GM11168 (cell line): Measurements from ENCODE around the gene ODC1.
"Not testable (repeated sequence)": the region's sequence is repeated elsewhere in the genome, so short reads cannot be mapped to it uniquely, and the experiment has no call there.

Experiments
- in situ Hi-C: fragments of 300-500 bp; cut with MboI; formaldehyde crosslinking; loops from one replicate; pipeline ENCODE4 v1.12.0; 2022; ENCODE audit warnings: low sequenced_read_pairs; ENCODE audit not compliant: unreplicated experiment

ODC1 gene

GRCh38 chr2:10457846-10458598 lies 9.9 kb upstream of the ODC1 start:
- in situ Hi-C loops = no loop called here

DNA sequence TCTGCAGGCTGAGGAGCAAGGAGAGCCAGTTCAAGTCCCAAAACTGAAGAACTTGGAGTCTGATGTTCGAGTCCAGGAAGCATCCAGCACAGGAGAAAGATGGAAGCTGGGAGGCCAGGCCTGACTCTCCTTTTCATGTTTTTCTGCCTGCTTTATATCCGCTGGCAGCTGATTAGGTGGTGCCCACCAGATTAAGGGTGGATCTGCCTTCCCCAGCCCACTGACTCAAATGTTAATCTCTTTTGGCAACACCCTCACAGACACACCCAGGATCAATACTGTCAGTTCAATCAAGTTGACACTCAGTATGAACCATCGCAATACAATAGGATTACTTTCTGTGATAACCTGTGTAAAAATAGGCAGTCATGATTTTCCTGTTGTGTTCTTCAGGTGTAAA lies 9.1 kb upstream of the ODC1 start:
- in situ Hi-C loops = not testable (repeated sequence)

GRCh38 chr2:10454505-10454904 lies 6.4 kb upstream of the ODC1 start:
- in situ Hi-C loops = no loop called here

- in situ Hi-C loops = no loop called here
Observed at GRCh38 chr2:10453905-10454298, 5.8 kb upstream of the ODC1 start.

- in situ Hi-C loops = no loop called here
Observed at GRCh38 chr2:10452956-10453904, 5.1 kb upstream of the ODC1 start.

DNA sequence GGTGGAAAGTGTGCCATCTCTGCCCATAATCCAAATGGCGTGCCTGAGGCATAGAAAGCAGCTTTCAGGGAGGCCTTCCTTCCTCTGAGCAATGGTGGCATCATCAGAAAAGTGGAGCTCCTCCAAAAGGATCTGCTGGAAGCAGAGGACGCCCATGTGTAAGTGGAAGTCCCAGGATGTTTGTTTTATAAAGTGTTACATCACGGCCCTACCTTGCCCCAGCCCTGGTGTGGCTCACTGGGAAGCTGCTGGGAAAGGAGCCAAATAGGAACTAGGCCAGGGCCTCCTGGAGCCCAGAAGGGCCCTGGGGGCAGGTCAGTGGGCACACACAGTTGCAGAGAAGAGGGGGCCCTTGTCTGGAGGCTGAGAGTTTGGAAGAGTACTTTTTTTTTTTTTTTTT lies 4.2 kb upstream of the ODC1 start:
- in situ Hi-C loops = no loop called here

GRCh38 chr2:10451819-10452218 lies 3.7 kb upstream of the ODC1 start:
- in situ Hi-C loops = no loop called here

- in situ Hi-C loops = no loop called here
Observed at GRCh38 chr2:10449838-10450691, 1.9 kb upstream of the ODC1 start.

DNA sequence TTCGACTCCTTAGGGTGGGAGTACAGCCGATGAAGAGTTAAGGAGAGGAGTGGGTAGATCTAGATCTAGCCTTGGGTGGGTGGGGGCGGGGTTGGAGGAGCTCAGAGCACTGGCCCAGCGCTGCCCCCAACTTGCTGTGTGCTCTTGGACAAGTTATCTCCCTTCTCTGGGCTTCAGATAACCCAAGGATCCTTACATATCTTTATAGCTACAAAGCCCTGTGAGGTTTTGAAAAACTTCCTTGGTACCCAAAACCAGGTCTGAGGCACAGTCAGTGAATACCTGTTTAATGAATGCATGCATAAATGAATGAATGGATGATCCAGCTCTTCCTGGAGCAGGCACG lies 1.3 kb upstream of the ODC1 start:
- in situ Hi-C loops = no loop called here

DNA sequence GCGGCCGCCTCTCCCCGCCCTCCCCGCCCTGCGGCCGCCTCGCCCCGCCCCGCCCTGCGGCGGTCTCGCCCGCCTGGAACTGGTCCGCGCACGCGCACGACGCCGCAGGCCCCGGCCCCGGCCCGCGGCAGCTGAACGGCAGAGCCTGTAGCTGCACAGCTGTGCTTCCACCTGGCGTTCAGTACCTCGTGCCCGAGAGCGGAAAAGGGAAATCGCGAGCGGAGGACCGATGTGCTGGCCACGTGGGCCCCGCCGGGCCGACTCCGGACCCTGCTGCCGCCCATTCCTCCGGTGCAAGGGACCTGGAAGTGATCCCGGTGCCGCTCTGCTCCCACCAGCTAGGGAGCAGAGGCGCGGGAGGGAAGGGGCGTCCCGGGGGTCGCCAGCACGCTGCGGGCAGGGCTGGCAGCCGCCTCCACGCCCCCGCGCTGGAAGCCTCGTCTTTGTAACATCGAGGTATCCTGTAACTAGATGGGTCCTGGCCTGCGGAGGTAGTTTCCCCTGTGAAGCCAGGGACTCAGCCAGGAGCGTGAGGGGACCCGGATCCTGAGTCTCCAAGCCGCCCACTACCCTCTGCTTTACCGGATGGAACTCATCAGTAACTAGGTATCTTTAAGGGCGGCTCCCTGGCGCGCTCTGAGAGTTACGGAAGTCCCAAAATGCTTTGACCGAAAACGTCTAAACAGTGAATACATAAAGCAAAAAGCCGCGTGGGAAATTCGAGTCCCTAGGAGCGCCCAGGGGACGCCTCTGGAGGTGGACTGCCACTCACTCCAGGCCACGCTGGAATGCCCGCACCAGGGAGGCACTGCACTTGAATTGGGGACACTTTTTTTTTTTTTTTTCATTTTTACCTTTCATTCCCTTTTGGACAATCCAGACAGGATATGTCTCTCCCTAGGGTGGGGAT lies 704 bp upstream of the ODC1 start:
- in situ Hi-C loops = no loop called here

GRCh38 chr2:10447300-10447894 lies 730 bp downstream of the ODC1 start:
- in situ Hi-C loops = no loop called here

DNA sequence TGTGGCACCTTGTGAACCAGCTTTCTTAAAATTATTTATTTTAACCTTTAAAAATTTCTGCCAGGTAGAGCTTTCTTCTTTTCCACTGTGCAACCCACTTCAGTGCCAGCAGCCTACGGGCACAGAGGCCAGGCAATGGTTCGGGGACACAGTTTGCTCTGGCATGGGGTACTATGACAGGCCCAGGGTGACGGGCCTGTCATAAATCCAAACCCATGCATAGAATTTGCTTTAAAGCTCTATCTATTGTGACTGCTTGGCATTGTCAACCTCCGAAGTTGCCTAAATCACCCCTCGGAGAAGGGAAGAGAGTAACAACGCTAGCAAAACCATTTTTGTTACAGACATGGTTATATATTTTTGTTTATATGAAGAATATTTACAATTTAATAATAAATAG lies 1.5 kb downstream of the ODC1 start:
- in situ Hi-C loops = no loop called here

DNA sequence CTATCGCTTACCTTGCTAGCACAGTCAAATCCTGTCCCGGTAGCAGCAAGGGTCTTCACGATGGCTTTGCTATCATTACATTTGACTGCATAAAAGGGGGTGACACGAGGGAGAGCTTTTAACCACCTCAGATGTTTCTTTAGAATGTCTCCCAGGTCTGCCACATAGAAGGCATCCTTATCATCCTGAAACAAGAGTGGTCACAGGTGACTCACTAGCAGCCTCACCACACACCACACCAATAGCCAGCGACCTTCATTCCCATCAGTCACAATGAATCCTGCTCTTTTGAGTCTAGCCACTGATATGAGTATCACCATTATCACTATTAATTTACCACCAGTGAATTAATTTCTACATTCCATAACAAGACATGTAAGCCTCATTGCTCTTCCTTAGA lies 3.7 kb downstream of the ODC1 start:
- in situ Hi-C loops = no loop called here

GRCh38 chr2:10442469-10443126 lies 5.5 kb downstream of the ODC1 start:
- in situ Hi-C loops = not testable (repeated sequence)

GRCh38 chr2:10441948-10442347 lies 6.2 kb downstream of the ODC1 start:
- in situ Hi-C loops = no loop called here

DNA sequence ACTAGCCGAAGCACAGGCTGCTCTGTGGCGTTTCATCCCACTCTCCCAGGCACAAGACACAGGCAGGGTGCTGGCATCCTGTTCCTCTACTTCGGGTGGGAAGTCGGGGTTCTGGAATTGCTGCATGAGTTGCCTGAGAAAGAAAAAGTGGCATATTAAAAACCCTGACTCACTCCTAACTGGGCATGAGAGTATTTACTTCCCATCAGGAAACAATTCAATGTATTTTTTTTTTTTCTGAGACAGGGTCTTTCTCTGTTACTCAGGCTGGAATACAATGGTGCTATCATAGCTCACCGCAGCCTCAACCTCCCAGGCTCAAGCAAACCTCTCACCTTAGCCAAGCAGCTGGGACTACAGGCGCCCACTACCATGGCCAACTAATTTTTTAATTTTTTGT lies 7.4 kb downstream of the ODC1 start:
- in situ Hi-C loops = no loop called here

DNA sequence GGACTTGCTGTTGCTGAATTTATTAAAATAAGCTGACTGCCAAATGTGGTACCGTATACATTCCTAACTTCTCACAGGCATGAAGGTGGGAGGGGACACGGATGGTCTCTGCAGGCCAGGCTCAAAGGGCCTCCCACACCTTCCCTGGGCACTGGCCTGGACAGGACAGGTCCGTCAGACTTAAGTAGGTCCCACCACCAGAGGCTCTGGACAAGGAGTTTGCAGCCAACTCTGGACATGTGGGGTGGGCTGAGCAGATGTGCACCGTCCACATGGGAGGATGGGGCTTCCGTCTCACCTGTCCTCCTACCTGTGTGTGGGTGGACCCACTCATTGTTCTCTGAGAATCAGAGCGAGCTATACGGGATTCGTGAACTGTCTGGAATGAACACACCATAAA lies 8.2 kb downstream of the ODC1 start:
- in situ Hi-C loops = no loop called here

- in situ Hi-C loops = no loop called here
Observed at GRCh38 chr2:10439185-10439879, 8.8 kb downstream of the ODC1 start.
